SHP77 (cell line): ENCODE measurements around the gene CRHR2.
A peak's percentile ranks its signal among the peaks of the same experiment; 100 is the strongest.

Source experiments
- DNase-seq, 2 experiments: peaks; one replicate each; lab custom pipeline; 2025; lab: John Stamatoyannopoulos, UW

CRHR2 gene

GRCh38 chr7:30679664-30680063 is 2.6 kb downstream of the CRHR2 start:
- no peak for DNase-seq

GRCh38 chr7:30678805-30679204 is 3.5 kb downstream of the CRHR2 start:
- DNase-seq = no peak

- DNase-seq = peak in 1 of 2 experiments; percentile 20
These were observed 7.4 kb downstream of the CRHR2 start for GRCh38 chr7:30674876-30675275.

- DNase-seq = no peak
These were observed 7.8 kb downstream of the CRHR2 start for GRCh38 chr7:30674420-30674819.

GRCh38 chr7:30671793-30672465 is 10.3 kb downstream of the CRHR2 start:
- no peak for DNase-seq

GRCh38 chr7:30668102-30668501 is 14.2 kb downstream of the CRHR2 start:
- DNase-seq = no peak

- no peak for DNase-seq
These were observed 15.1 kb downstream of the CRHR2 start for GRCh38 chr7:30667172-30667571.

- DNase-seq = no peak
These were observed 16.8 kb downstream of the CRHR2 start for GRCh38 chr7:30665449-30665848.

GRCh38 chr7:30665043-30665442 is 17.2 kb downstream of the CRHR2 start:
- no peak for DNase-seq

- DNase-seq = no peak
These were observed 17.9 kb downstream of the CRHR2 start for GRCh38 chr7:30664184-30664885.

- no peak for DNase-seq
These were observed 18.8 kb downstream of the CRHR2 start for GRCh38 chr7:30663414-30663813.

GRCh38 chr7:30662431-30662939 is 19.8 kb downstream of the CRHR2 start:
- no peak for DNase-seq

- no peak for DNase-seq
These were observed 20.3 kb downstream of the CRHR2 start for GRCh38 chr7:30661926-30662325.

GRCh38 chr7:30660331-30661255 is 21.7 kb downstream of the CRHR2 start:
- DNase-seq = peak; percentile 78 to 90

- DNase-seq = peak; percentile 43 to 56
These were observed 22.9 kb downstream of the CRHR2 start for GRCh38 chr7:30659312-30659711.

- no peak for DNase-seq
These were observed 23.7 kb downstream of the CRHR2 start for GRCh38 chr7:30658479-30659074.

- no peak for DNase-seq
These were observed 25.1 kb downstream of the CRHR2 start for GRCh38 chr7:30657131-30657530.

GRCh38 chr7:30656006-30656957 is 26.0 kb downstream of the CRHR2 start:
- no peak for DNase-seq

GRCh38 chr7:30655096-30655970 is 26.9 kb downstream of the CRHR2 start:
- no peak for DNase-seq
